T-helper 1 cell (primary cell): ENCODE data around the gene PPARG.
A peak's percentile ranks its signal among the peaks of the same experiment; 100 is the strongest.

Experiments used
- DNase-seq, 5 donors: peaks; one replicate each; pipeline ENCODE4 v3.0.0-alpha.2; 2012 to 2020

PPARG gene

GRCh38 chr3:12345584-12346494, 57.0 kb downstream of the PPARG start:
- peak in 1 of 5 donors; percentile 24 for DNase-seq

- no peak for DNase-seq
These were observed 58.4 kb downstream of the PPARG start for GRCh38 chr3:12347301-12347700.

GRCh38 chr3:12349895-12350811, 61.3 kb downstream of the PPARG start:
- DNase-seq = no peak

- no peak for DNase-seq
These were observed 62.3 kb downstream of the PPARG start for GRCh38 chr3:12351145-12351544.

- no peak for DNase-seq
These were observed 63.4 kb downstream of the PPARG start for GRCh38 chr3:12352253-12352652.

- no peak for DNase-seq
These were observed 63.9 kb downstream of the PPARG start for GRCh38 chr3:12352755-12353154.

GRCh38 chr3:12353796-12354525, 65.1 kb downstream of the PPARG start:
- DNase-seq = no peak

GRCh38 chr3:12356175-12356574, 67.3 kb downstream of the PPARG start:
- no peak for DNase-seq

GRCh38 chr3:12356996-12357395, 68.1 kb downstream of the PPARG start:
- no peak for DNase-seq

GRCh38 chr3:12357456-12357855, 68.6 kb downstream of the PPARG start:
- no peak for DNase-seq

GRCh38 chr3:12363397-12364195, 74.7 kb downstream of the PPARG start:
- no peak for DNase-seq

GRCh38 chr3:12367346-12367745, 78.5 kb downstream of the PPARG start:
- DNase-seq = no peak

- DNase-seq = no peak
These were observed 80.2 kb downstream of the PPARG start for GRCh38 chr3:12369029-12369428.

GRCh38 chr3:12369598-12369997, 80.7 kb downstream of the PPARG start:
- no peak for DNase-seq

GRCh38 chr3:12370758-12371157, 81.9 kb downstream of the PPARG start:
- DNase-seq = no peak

- no peak for DNase-seq
These were observed 82.8 kb downstream of the PPARG start for GRCh38 chr3:12371525-12372140.

GRCh38 chr3:12372741-12373280, 83.9 kb downstream of the PPARG start:
- no peak for DNase-seq

- DNase-seq = no peak
These were observed 86.7 kb downstream of the PPARG start for GRCh38 chr3:12375572-12375971.

- DNase-seq = no peak
These were observed 91.0 kb downstream of the PPARG start for GRCh38 chr3:12379640-12380429.

GRCh38 chr3:12380461-12380860, 91.6 kb downstream of the PPARG start:
- DNase-seq = no peak
